Islet of Langerhans (tissue), 1 donor: ENCODE measurements around the gene OR10A3.
A peak's percentile ranks its signal among the peaks of the same experiment; 100 is the strongest.
"Not testable (repeated sequence)": the region's sequence is repeated elsewhere in the genome, so short reads cannot be mapped to it uniquely, and the experiment has no call there.

Source experiments
- FAIRE-seq: peaks from one replicate; lab custom pipeline; 2011; peaks lifted over from hg19 to GRCh38; lab: Jason Lieb, UNC

OR10A3 gene, protein sequence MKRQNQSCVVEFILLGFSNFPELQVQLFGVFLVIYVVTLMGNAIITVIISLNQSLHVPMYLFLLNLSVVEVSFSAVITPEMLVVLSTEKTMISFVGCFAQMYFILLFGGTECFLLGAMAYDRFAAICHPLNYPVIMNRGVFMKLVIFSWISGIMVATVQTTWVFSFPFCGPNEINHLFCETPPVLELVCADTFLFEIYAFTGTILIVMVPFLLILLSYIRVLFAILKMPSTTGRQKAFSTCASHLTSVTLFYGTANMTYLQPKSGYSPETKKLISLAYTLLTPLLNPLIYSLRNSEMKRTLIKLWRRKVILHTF

GRCh38 chr11:7941608-7942007, at the start of gene OR10A3:
Gene OR10A3 (minus strand): TSS chr11:7941708. CDS start chr11:7939520, 2,188 bp downstream.
- FAIRE-seq, result no peak

DNA sequence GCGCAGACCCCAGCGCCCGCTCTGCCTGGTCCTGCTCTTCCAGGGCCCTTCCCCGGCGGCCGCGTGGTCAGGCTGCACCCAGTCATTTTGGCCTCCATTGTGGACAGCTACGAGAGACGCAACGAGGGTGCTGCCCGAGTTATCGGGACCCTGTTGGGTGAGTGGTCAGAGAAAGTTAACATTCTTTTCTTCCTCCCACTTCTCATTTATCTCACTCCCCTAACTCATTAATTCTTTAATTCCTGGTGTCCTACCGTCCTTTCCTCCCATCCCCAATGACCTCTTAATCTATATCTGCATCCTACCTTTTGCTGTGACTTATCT, 46.0 kb upstream of the OR10A3 start:
- FAIRE-seq, result not testable (repeated sequence)

GRCh38 chr11:7986768-7987559, 45.5 kb upstream of the OR10A3 start, which contains the start of gene EIF3F:
Gene EIF3F (plus strand): TSS chr11:7987337. CDS start chr11:7987353, 16 bp downstream.
- FAIRE-seq, result peak; percentile 99

DNA sequence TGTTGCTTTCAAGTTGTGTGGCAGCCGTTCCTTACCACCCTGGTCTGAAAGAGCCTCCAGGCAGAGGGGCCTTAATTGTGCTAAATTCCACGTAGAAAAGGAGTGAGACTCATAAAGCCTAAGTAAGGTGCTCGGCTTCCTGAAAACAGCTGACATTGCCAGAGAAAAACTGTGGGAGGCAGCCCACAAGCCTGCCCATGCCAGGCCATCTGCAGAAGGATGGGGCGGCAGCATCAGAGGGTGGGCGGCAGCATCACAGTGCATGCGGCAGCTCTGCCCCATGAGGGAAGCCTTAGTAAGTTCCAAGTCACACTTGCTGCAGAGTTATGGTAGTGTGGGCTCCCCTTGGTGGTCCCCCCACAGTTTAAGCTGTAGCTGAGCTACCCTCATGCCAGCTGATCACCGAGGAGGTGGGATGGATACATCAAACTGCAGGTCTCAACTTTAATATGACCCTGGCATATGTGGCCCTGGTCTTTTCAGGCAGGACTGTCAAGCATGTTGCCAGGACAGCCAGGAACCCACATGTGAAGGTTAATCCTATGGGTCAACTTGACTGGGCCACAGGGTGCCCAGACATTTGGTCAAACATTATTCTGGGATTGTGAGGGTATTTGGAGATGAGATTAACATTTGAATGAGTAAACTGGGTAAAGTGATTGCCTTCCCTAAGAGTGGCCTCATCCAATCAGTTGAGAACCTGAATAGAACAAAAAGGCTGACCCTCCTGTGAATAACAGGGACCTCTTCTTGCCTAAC, 42.5 kb upstream of the OR10A3 start:
- FAIRE-seq, result no peak

DNA sequence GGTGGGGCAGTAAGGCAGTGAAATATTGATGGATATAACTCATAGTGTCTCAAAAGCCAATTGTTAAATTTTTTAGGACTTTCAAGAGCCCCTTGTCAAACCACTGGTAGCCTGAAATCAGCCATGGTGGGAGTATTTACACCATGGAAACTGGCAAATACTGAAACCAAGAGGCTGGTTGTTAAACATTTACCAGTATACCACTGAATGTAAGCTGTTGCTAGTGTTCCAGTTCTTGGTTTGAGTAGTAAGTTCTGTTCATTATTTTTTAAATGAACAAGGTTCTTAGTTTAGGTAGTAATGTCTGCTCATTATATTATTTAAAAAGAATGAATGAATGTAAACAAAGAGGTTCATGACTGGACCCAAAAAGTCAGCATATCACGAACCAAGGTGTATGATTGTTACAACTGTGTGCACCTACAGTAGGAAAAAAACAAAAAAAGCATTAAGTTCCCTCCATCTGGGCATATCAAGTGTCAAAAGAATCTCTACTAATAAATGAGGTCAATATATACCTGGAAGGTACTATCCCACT, 41.1 kb upstream of the OR10A3 start:
- FAIRE-seq, result no peak

- FAIRE-seq, result no peak
These were observed 40.2 kb upstream of the OR10A3 start for GRCh38 chr11:7981619-7982157.

GRCh38 chr11:7977232-7977917, 35.9 kb upstream of the OR10A3 start:
- no peak for FAIRE-seq

- FAIRE-seq, result no peak
These were observed 33.2 kb upstream of the OR10A3 start for GRCh38 chr11:7974668-7975067.

DNA sequence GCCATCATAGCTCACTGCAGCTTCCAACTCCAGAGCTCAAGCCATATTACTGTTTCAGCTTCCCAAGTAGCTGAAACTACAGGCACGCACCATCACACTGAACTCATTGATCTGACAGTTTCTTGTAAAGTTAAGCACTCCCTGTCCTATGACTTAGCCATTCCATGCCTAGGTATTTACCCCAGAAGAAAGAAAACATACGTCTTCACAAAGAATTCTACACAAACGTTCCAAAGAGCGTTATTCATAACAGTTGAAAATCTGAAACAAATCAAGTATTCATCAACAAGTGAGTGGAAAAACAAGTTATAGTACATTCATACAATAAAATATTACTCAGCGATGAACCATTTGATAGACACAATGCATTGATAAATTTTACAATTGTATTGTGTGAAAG, 31.5 kb upstream of the OR10A3 start:
- no peak for FAIRE-seq

DNA sequence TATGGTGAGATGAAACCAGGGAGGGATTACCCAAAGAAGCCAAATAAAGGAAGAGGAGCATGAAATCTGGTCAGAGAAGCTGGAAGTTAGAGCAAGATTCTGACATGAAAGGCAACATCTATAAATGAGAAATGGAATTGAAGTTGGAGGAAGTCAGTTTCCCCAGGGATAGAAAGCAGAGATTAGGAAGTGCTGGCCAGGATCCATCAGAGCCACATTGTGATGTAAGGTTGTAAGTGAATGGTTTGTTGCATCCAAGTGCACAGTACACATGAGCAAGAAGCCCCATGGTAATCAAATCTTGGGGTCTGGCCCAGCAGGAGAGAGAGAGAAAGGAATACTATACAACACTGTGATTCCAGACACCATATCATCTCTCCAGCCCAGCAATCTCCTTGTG, 30.3 kb upstream of the OR10A3 start:
- FAIRE-seq, result no peak

GRCh38 chr11:7969756-7970646, 28.5 kb upstream of the OR10A3 start:
- no peak for FAIRE-seq

- FAIRE-seq, result no peak
These were observed 27.2 kb upstream of the OR10A3 start for GRCh38 chr11:7968686-7969085.

GRCh38 chr11:7967826-7968225, 26.3 kb upstream of the OR10A3 start:
- FAIRE-seq, result no peak

GRCh38 chr11:7967097-7967496, 25.6 kb upstream of the OR10A3 start:
- no peak for FAIRE-seq

DNA sequence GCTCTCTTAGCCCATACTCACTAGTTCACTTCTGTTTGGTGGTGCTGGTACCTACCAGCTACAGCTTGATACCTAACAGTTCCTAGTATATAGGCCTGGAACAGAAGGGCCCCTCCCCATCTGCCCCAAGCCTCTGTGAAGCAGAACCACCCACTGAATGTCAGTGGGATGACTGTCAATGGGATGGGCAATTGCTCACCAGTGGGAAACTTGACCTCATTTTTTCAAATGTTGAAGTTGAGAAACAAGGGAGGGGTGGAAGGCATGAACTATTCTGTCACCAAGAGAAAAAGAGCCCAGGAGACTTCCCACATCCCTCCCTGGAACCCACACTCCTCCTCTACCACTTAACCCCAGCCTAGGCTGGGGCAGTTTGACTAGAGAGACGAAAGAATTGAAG, 23.9 kb upstream of the OR10A3 start, which contains the start of gene NLRP10:
NLRP10 (minus strand) TSS at position 62 of the 400 bp plus-strand sequence. CDS start 1,952 bp downstream, outside the sequence.
- FAIRE-seq, result no peak

- FAIRE-seq, result no peak
These were observed 23.4 kb upstream of the OR10A3 start for GRCh38 chr11:7964873-7965272.

DNA sequence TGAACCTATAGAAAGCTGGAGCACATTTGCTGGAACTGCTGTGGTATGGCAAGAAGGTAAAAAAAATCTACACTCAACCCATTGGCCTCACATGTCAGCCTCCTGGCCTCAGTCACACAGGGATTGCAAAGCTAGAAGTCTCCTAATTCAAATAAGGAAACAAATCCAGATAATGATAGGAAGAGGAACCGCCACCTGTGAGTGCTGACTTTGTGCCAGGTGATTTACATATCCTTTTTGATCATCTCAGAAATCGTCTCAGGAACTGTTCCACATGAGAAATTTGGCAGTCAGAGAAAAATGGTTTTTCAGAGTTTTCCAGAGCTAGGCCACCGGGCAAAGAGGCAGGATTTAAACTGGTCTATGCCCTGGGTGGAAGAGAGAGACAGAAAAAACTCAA, 22.8 kb upstream of the OR10A3 start:
- FAIRE-seq, result no peak

GRCh38 chr11:7955191-7955590, 13.7 kb upstream of the OR10A3 start:
- no peak for FAIRE-seq

GRCh38 chr11:7949934-7950333, 8.4 kb upstream of the OR10A3 start:
- FAIRE-seq, result no peak

GRCh38 chr11:7944123-7944522, 2.6 kb upstream of the OR10A3 start:
- no peak for FAIRE-seq

DNA sequence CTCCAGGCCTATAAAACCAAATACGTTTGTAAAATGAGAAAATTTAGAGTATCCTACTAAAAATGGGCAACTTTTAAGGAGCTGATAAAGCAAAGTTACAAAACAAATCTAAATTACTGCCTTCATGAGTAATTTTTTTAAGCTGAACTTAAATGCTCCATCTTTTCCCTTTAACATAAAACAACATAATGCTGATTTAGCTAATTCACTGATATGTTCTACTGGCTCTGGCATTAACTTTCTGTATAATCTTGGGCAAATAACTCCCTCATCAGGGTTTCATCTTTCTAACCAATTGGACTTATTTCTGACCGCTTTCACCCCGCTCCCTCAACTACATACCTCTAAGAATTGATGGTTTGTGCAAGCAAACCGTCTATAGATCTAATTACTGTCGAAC, 362 bp downstream of the OR10A3 start:
- no peak for FAIRE-seq
